ENCODE data around the gene ATP10D. TPM values are rescaled to one million over a fixed set of nuclear protein-coding genes. Genes with fewer than 3 reads are reported as not detected.

ATP10D gene
- total RNA-seq, 1 donor from 2014 or later = 34.9 TPM

GRCh38 chr4:47572981-47573380 is 87.9 kb downstream of the ATP10D start:
- TF ChIP-seq CTCF (IDR thresholded peaks at IDR 0.05; ENCODE audit: unreplicated experiment) = no peak
- no peak for DNase-seq (ENCODE audit: low spot score in 2 of 2, unreplicated experiment in 2 of 2)
- Mint-ChIP-seq H3K27me3 (ENCODE audit: low read depth) (no peaks in the 10 kb centered on the region), H3K27ac (no peak overlapping the region), H3K4me3 (no peak overlapping the region), H3K9me3 (no peaks in the 10 kb centered on the region), H3K4me1 (peaks cover 3% of the 10 kb centered on the region), H3K36me3 (peaks cover 50% of the 10 kb centered on the region)

- peaks cover 53% of the 10 kb centered on the region for H3K36me3 Mint-ChIP-seq
- no peak for TF ChIP-seq CTCF (IDR thresholded peaks at IDR 0.05; ENCODE audit: unreplicated experiment)
- DNase-seq (ENCODE audit: low spot score in 2 of 2, unreplicated experiment in 2 of 2) = no peak
- H3K4me1 Mint-ChIP-seq = peaks cover 15% of the 10 kb centered on the region
- H3K4me3 Mint-ChIP-seq = no peak overlapping the region
- H3K27ac Mint-ChIP-seq = peak overlapping the region; percentile 81
- H3K27me3 Mint-ChIP-seq (ENCODE audit: low read depth) = no peaks in the 10 kb centered on the region
- H3K9me3 Mint-ChIP-seq = no peaks in the 10 kb centered on the region
These were observed 92.9 kb downstream of the ATP10D start for GRCh38 chr4:47577779-47578553.

- peaks cover 56% of the 10 kb centered on the region for H3K36me3 Mint-ChIP-seq
- peaks cover 15% of the 10 kb centered on the region for H3K4me1 Mint-ChIP-seq
- DNase-seq (ENCODE audit: low spot score in 2 of 2, unreplicated experiment in 2 of 2) = no peak
These were observed 94.2 kb downstream of the ATP10D start for GRCh38 chr4:47579235-47579634.

GRCh38 chr4:47590325-47590724 is 105.2 kb downstream of the ATP10D start:
- Mint-ChIP-seq H3K9me3 (peaks cover 31% of the 10 kb centered on the region), H3K27ac (no peak overlapping the region), H3K27me3 (ENCODE audit: low read depth) (no peaks in the 10 kb centered on the region), H3K36me3 (peaks cover 63% of the 10 kb centered on the region), H3K4me3 (no peak overlapping the region), H3K4me1 (peaks cover 7% of the 10 kb centered on the region)
- TF ChIP-seq CTCF (IDR thresholded peaks at IDR 0.05; ENCODE audit: unreplicated experiment) = no peak
- DNase-seq (ENCODE audit: low spot score in 2 of 2, unreplicated experiment in 2 of 2) = no peak

More at GRCh38 chr4:47579235-47579634, 94.2 kb downstream of the ATP10D start:
- Mint-ChIP-seq H3K9me3 (no peaks in the 10 kb centered on the region), H3K27ac (no peak overlapping the region), H3K4me3 (no peak overlapping the region), H3K27me3 (ENCODE audit: low read depth) (no peaks in the 10 kb centered on the region)
- no peak for TF ChIP-seq CTCF (IDR thresholded peaks at IDR 0.05; ENCODE audit: unreplicated experiment)

- TF ChIP-seq CTCF (IDR thresholded peaks at IDR 0.05; ENCODE audit: unreplicated experiment) = no peak
- peak overlapping the region; percentile 78 for H3K27ac Mint-ChIP-seq
- H3K36me3 Mint-ChIP-seq = peaks cover 3% of the 10 kb centered on the region
- DNase-seq (ENCODE audit: low spot score in 2 of 2, unreplicated experiment in 2 of 2) = no peak
- no peak overlapping the region for H3K4me3 Mint-ChIP-seq
- no peaks in the 10 kb centered on the region for H3K27me3 Mint-ChIP-seq (ENCODE audit: low read depth)
- H3K9me3 Mint-ChIP-seq = no peaks in the 10 kb centered on the region
- peaks cover 26% of the 10 kb centered on the region for H3K4me1 Mint-ChIP-seq
These were observed 112.6 kb downstream of the ATP10D start for GRCh38 chr4:47597696-47598095.

Data from mesothelial cell of epicardium (in vitro differentiated cells).